HL-60 (cell line): ENCODE measurements around the gene CACNA1I.

Experiments used
- POLR2AphosphoS5 ChIP-seq: IDR thresholded peaks from 2 replicates; pipeline ENCODE4 v1.6.1; 2012; ENCODE audit warnings: low read depth
- SPI1 ChIP-seq: IDR thresholded peaks from 2 replicates; pipeline ENCODE4 v1.6.1; 2012; ENCODE audit warnings: low read depth, mild to moderate bottlenecking, borderline replicate concordance
- TF ChIP-seq, protein P1 (sequence below): IDR thresholded peaks from one replicate; pipeline ENCODE4 v1.5.1; 2011; ENCODE audit warnings: low read length, control low read depth, inconsistent platforms; ENCODE audit not compliant: insufficient read depth
- TF ChIP-seq, protein P2 (sequence below): IDR thresholded peaks from 2 replicates; pipeline ENCODE4 v1.6.1; 2012; ENCODE audit warnings: low read depth; ENCODE audit not compliant: insufficient replicate concordance

GRCh38 chr22:39729141-39729934 is 158.8 kb downstream of the CACNA1I start:
- TF ChIP-seq, protein P1, sequence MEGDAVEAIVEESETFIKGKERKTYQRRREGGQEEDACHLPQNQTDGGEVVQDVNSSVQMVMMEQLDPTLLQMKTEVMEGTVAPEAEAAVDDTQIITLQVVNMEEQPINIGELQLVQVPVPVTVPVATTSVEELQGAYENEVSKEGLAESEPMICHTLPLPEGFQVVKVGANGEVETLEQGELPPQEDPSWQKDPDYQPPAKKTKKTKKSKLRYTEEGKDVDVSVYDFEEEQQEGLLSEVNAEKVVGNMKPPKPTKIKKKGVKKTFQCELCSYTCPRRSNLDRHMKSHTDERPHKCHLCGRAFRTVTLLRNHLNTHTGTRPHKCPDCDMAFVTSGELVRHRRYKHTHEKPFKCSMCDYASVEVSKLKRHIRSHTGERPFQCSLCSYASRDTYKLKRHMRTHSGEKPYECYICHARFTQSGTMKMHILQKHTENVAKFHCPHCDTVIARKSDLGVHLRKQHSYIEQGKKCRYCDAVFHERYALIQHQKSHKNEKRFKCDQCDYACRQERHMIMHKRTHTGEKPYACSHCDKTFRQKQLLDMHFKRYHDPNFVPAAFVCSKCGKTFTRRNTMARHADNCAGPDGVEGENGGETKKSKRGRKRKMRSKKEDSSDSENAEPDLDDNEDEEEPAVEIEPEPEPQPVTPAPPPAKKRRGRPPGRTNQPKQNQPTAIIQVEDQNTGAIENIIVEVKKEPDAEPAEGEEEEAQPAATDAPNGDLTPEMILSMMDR, result no peak
- TF ChIP-seq SPI1 (no peak), POLR2AphosphoS5 (no peak)
- TF ChIP-seq, protein P2, sequence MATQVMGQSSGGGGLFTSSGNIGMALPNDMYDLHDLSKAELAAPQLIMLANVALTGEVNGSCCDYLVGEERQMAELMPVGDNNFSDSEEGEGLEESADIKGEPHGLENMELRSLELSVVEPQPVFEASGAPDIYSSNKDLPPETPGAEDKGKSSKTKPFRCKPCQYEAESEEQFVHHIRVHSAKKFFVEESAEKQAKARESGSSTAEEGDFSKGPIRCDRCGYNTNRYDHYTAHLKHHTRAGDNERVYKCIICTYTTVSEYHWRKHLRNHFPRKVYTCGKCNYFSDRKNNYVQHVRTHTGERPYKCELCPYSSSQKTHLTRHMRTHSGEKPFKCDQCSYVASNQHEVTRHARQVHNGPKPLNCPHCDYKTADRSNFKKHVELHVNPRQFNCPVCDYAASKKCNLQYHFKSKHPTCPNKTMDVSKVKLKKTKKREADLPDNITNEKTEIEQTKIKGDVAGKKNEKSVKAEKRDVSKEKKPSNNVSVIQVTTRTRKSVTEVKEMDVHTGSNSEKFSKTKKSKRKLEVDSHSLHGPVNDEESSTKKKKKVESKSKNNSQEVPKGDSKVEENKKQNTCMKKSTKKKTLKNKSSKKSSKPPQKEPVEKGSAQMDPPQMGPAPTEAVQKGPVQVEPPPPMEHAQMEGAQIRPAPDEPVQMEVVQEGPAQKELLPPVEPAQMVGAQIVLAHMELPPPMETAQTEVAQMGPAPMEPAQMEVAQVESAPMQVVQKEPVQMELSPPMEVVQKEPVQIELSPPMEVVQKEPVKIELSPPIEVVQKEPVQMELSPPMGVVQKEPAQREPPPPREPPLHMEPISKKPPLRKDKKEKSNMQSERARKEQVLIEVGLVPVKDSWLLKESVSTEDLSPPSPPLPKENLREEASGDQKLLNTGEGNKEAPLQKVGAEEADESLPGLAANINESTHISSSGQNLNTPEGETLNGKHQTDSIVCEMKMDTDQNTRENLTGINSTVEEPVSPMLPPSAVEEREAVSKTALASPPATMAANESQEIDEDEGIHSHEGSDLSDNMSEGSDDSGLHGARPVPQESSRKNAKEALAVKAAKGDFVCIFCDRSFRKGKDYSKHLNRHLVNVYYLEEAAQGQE, result no peak
